GM10266 (cell line): Measurements from ENCODE around the gene KHDC3L.

Source experiments
- DNase-seq: peaks from one replicate; pipeline ENCODE4 v3.0.0; 2012; ENCODE audit errors: extremely low spot score
- CTCF ChIP-seq: IDR thresholded peaks from 2 replicates; pipeline ENCODE4 v1.5.1; 2012; ENCODE audit warnings: mild to moderate bottlenecking, low read depth; ENCODE audit not compliant: control insufficient read depth, insufficient read depth; ENCODE audit errors: missing control alignments

The KHDC3L gene

GRCh38 chr6:73362358-73362757 is at the start of gene KHDC3L:
TSS of gene KHDC3L (plus strand) at chr6:73362658. CDS start at chr6:73362730, 72 bp downstream.
- DNase-seq, result no peak
- TF ChIP-seq CTCF, result no peak

- no peak for DNase-seq
- TF ChIP-seq CTCF, result no peak
These were observed 47.6 kb upstream of the KHDC3L start for GRCh38 chr6:73314577-73315492.

- TF ChIP-seq CTCF, result no peak
- DNase-seq, result no peak
These were observed 39.1 kb upstream of the KHDC3L start for GRCh38 chr6:73323323-73323722.

- TF ChIP-seq CTCF, result no peak
- no peak for DNase-seq
These were observed 36.8 kb upstream of the KHDC3L start for GRCh38 chr6:73325656-73326055.

GRCh38 chr6:73328790-73329189 is 33.7 kb upstream of the KHDC3L start:
- no peak for DNase-seq
- TF ChIP-seq CTCF, result no peak

GRCh38 chr6:73329201-73329600 is 33.3 kb upstream of the KHDC3L start:
- DNase-seq, result no peak
- TF ChIP-seq CTCF, result no peak

- DNase-seq, result no peak
- TF ChIP-seq CTCF, result no peak
These were observed 23.1 kb upstream of the KHDC3L start for GRCh38 chr6:73339340-73339739.
